NCI-H2171 treated with DMSO at 0.1 percent for 48 hours (cell line): ENCODE data around the gene MEGF11.

Source experiments
- DNase-seq: peaks from one replicate; lab custom pipeline; 2025; lab: John Stamatoyannopoulos, UW

The MEGF11 gene

GRCh38 chr15:66057089-66057488 lies 196.5 kb downstream of the MEGF11 start:
- DNase-seq = no peak

GRCh38 chr15:66053991-66054390 lies 199.6 kb downstream of the MEGF11 start:
- no peak for DNase-seq

- DNase-seq = no peak
Measured at GRCh38 chr15:66051833-66052232, 201.7 kb downstream of the MEGF11 start.

GRCh38 chr15:66050264-66050663 lies 203.3 kb downstream of the MEGF11 start:
- no peak for DNase-seq

- no peak for DNase-seq
Measured at GRCh38 chr15:66049353-66049752, 204.2 kb downstream of the MEGF11 start.

- DNase-seq = peak; percentile 25
Measured at GRCh38 chr15:66047321-66048024, 206.1 kb downstream of the MEGF11 start.

GRCh38 chr15:66046751-66047150 lies 206.8 kb downstream of the MEGF11 start:
- no peak for DNase-seq

- DNase-seq = no peak
Measured at GRCh38 chr15:66046326-66046725, 207.2 kb downstream of the MEGF11 start.

- DNase-seq = no peak
Measured at GRCh38 chr15:66045542-66045941, 208.0 kb downstream of the MEGF11 start.

GRCh38 chr15:66044837-66045236 lies 208.7 kb downstream of the MEGF11 start:
- DNase-seq = no peak

GRCh38 chr15:66043264-66043663 lies 210.3 kb downstream of the MEGF11 start:
- DNase-seq = no peak

- DNase-seq = no peak
Measured at GRCh38 chr15:66042624-66043023, 210.9 kb downstream of the MEGF11 start.

- DNase-seq = no peak
Measured at GRCh38 chr15:66041276-66041675, 212.3 kb downstream of the MEGF11 start.

GRCh38 chr15:66040211-66040892 lies 213.2 kb downstream of the MEGF11 start:
- no peak for DNase-seq

GRCh38 chr15:66039117-66039871 lies 214.3 kb downstream of the MEGF11 start:
- no peak for DNase-seq

- DNase-seq = peak; percentile 28
Measured at GRCh38 chr15:66038387-66039116, 215.0 kb downstream of the MEGF11 start.

GRCh38 chr15:66036859-66037258 lies 216.7 kb downstream of the MEGF11 start:
- no peak for DNase-seq

- DNase-seq = no peak
Measured at GRCh38 chr15:66035901-66036300, 217.6 kb downstream of the MEGF11 start.

- no peak for DNase-seq
Measured at GRCh38 chr15:66033143-66033542, 220.4 kb downstream of the MEGF11 start.

- no peak for DNase-seq
Measured at GRCh38 chr15:66032006-66032405, 221.5 kb downstream of the MEGF11 start.

GRCh38 chr15:66030650-66031049 lies 222.9 kb downstream of the MEGF11 start:
- peak; percentile 57 for DNase-seq

- no peak for DNase-seq
Measured at GRCh38 chr15:66029650-66030049, 223.9 kb downstream of the MEGF11 start.
